Testis (tissue), 3 donors: ENCODE measurements around the gene TFDP2. TPM values are rescaled to one million over a fixed set of nuclear protein-coding genes. Genes with fewer than 3 reads are reported as not detected.

Source experiments
- DNase-seq: peaks from one replicate; pipeline ENCODE4 v3.0.0-alpha.2; 2019
- H3K27ac ChIP-seq, 2 donors: fragments of 200-600 bp; sonication (generic); one replicate each; pipeline ENCODE4 v1.5.1; 2019
- H3K27me3 ChIP-seq: fragments of 200-600 bp; sonication (generic); one replicate; pipeline ENCODE4 v1.5.1; 2019
- H3K36me3 ChIP-seq: fragments of 200-600 bp; sonication (generic); one replicate; pipeline ENCODE4 v1.5.1; 2017; ENCODE audit warnings: low read depth; ENCODE audit errors: missing control alignments
- H3K4me1 ChIP-seq: fragments of 200-600 bp; sonication (generic); one replicate; pipeline ENCODE4 v1.5.1; 2019
- H3K4me3 ChIP-seq, 2 donors: fragments of 200-600 bp; sonication (generic); one replicate each; pipeline ENCODE4 v1.5.1; 2017 to 2019
- H3K9me3 ChIP-seq: fragments of 200-600 bp; sonication (generic); one replicate; pipeline ENCODE4 v1.5.1; 2017
- CTCF ChIP-seq, 3 experiments: fragments of 450-650 bp in 2 of 3; fragments of 200-600 bp in 1 of 3; sonication (generic) in 1 of 3; IDR thresholded peaks; one replicate each; pipeline ENCODE4 v1.5.1; 2016 to 2019; ENCODE audit warnings: antibody characterized with exemption in 3 of 3, mild to moderate bottlenecking in 2 of 3, moderate library complexity in 1 of 3
- POLR2A ChIP-seq: fragments of 450-650 bp; IDR thresholded peaks from one replicate; pipeline ENCODE4 v1.6.1; 2017; ENCODE audit warnings: antibody characterized with exemption, mild to moderate bottlenecking, moderate library complexity
- WGBS, 2 donors: methylation state at CpG; one replicate each; pipeline ENCODE4 v1.1.5; 2018; 5-methylcytosine and 5-hydroxymethylcytosine counted together
- intact Hi-C: fragments of 100-400 bp; cut with DNase I; formaldehyde crosslinking; loops from one replicate; pipeline ENCODE4 v1.15.1; 2023; ENCODE audit warnings: low total_unique reads
- polyA plus RNA-seq: library from polyadenylated mRNA; stranded (reverse); fragments of 350-450 nt; fragmentation: Illumina TruSeq; extraction: RNeasy Lipid Tissue Mini Kit (QIAGEN cat#74804); gene quantifications from one replicate; pipeline ENCODE4 v1.2.3, GENCODE V29; 2014; ENCODE audit warnings: low read depth, low replicate concordance; ENCODE audit not compliant: insufficient read depth
- total RNA-seq, 2 donors: library from RNA; depleted of rRNA; stranded (reverse); fragments of >200 nt; gene quantifications; one replicate each; pipeline ENCODE4 v1.2.3, GENCODE V29; 2016

TFDP2 gene
- total and polyA plus RNA-seq, 3 donors from 2014 or later: 110 to 168 (median 152) TPM

- Histone ChIP-seq H3K27ac (no peak overlapping the region), H3K9me3 (no peaks in the 10 kb centered on the region), H3K4me1 (no peaks in the 10 kb centered on the region), H3K27me3 (no peaks in the 10 kb centered on the region), H3K36me3 (no peaks in the 10 kb centered on the region), H3K4me3 (no peak overlapping the region)
- no peak for TF ChIP-seq POLR2A
- TF ChIP-seq CTCF (IDR thresholded peaks at IDR 0.05): no peak
- DNase-seq: no peak
- 88 to 92% methylated on average over 2 of the region's 2 CpGs for WGBS, 2 donors
- intact Hi-C loops: no loop called here
Measured at GRCh38 chr3:141905129-141905528, 244.2 kb downstream of the TFDP2 start.

GRCh38 chr3:141904203-141904602 lies 245.1 kb downstream of the TFDP2 start:
- 75 to 87% methylated on average over 4 of the region's 4 CpGs for WGBS, 2 donors
- H3K4me3 ChIP-seq: no peak overlapping the region
- TF ChIP-seq POLR2A (no peak), CTCF (IDR thresholded peaks at IDR 0.05) (no peak)
- intact Hi-C loops: no loop called here
- H3K4me1 ChIP-seq: no peaks in the 10 kb centered on the region
- no peak for DNase-seq
- no peak overlapping the region for H3K27ac ChIP-seq
- H3K9me3 ChIP-seq: no peaks in the 10 kb centered on the region
- no peaks in the 10 kb centered on the region for H3K36me3 ChIP-seq
- no peaks in the 10 kb centered on the region for H3K27me3 ChIP-seq

- Histone ChIP-seq H3K36me3 (no peaks in the 10 kb centered on the region), H3K27ac (no peak overlapping the region), H3K27me3 (no peaks in the 10 kb centered on the region), H3K9me3 (no peaks in the 10 kb centered on the region), H3K4me3 (no peak overlapping the region), H3K4me1 (no peaks in the 10 kb centered on the region)
- WGBS, 2 donors: 63 to 88% methylated on average over 2 of the region's 2 CpGs
- DNase-seq: no peak
- intact Hi-C loops: no loop called here
- TF ChIP-seq POLR2A: no peak
- TF ChIP-seq CTCF (IDR thresholded peaks at IDR 0.05): no peak
Measured at GRCh38 chr3:141901914-141902313, 247.4 kb downstream of the TFDP2 start.

- H3K27ac ChIP-seq: no peak overlapping the region
- H3K4me1 ChIP-seq: no peaks in the 10 kb centered on the region
- WGBS, 2 donors: 89 to 100% methylated on average over 3 of the region's 3 CpGs
- DNase-seq: no peak
- no peak overlapping the region for H3K4me3 ChIP-seq
- TF ChIP-seq POLR2A (no peak), CTCF (IDR thresholded peaks at IDR 0.05) (no peak)
- no peaks in the 10 kb centered on the region for H3K27me3 ChIP-seq
- no peaks in the 10 kb centered on the region for H3K36me3 ChIP-seq
- intact Hi-C loops: no loop called here
- H3K9me3 ChIP-seq: no peaks in the 10 kb centered on the region
Measured at GRCh38 chr3:141900343-141900742, 249.0 kb downstream of the TFDP2 start.

GRCh38 chr3:141898908-141899307 lies 250.4 kb downstream of the TFDP2 start:
- no peak for DNase-seq
- Histone ChIP-seq H3K36me3 (no peaks in the 10 kb centered on the region), H3K27me3 (no peaks in the 10 kb centered on the region), H3K27ac (no peak overlapping the region), H3K9me3 (no peaks in the 10 kb centered on the region), H3K4me3 (no peak overlapping the region), H3K4me1 (no peaks in the 10 kb centered on the region)
- TF ChIP-seq CTCF (IDR thresholded peaks at IDR 0.05) (no peak), POLR2A (no peak)
- intact Hi-C loops: no loop called here
- 98% methylated on average over 1 of the region's 1 CpG for WGBS, 2 donors
